CD4-positive, alpha-beta T cell treated with Interferon gamma for 1 hour (primary cell): ENCODE results near the gene BCAS1.

Source experiments
- DNase-seq: peaks from one replicate; pipeline ENCODE4 v3.0.0-alpha.2; 2020

BCAS1 gene

DNA sequence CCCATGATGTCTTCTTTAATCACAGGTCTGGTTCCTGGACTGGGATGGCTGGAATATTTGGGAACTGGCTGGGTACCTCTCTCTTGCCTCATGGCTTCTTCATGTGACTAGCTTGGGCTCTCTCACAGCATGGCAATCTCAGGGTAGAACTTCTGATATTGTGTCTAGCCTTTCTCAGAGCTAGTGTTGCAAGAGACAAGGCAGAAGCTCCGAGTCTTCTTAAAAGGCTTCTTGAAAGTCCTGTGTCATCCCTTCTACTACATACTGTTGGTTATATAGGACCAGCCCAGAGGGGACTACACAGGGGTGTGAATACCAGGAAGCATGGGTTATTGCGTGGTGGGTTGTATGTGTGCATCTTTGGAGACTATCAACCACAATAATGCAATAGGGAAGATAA lies 23.3 kb downstream of the BCAS1 start:
- no peak for DNase-seq

DNA sequence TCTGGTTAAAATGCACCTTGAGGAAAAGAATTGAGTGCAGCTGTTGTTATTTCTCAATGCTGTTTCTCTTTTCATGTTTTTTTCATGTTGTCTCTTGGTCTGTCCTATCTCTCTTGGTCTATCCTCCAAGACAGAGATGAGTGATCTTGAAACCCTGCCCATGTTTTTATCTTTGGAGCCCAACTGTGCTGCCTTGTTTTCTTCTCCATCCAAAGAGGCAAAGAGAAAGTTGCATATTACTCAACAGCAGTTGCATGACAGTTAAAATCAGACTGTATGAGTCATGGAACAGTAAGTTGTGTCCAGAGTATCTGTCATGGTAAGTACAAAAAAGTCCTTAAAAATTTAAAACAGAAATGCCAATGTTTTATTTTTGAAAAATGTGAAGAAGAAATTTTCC lies 26.2 kb downstream of the BCAS1 start:
- DNase-seq: no peak

DNA sequence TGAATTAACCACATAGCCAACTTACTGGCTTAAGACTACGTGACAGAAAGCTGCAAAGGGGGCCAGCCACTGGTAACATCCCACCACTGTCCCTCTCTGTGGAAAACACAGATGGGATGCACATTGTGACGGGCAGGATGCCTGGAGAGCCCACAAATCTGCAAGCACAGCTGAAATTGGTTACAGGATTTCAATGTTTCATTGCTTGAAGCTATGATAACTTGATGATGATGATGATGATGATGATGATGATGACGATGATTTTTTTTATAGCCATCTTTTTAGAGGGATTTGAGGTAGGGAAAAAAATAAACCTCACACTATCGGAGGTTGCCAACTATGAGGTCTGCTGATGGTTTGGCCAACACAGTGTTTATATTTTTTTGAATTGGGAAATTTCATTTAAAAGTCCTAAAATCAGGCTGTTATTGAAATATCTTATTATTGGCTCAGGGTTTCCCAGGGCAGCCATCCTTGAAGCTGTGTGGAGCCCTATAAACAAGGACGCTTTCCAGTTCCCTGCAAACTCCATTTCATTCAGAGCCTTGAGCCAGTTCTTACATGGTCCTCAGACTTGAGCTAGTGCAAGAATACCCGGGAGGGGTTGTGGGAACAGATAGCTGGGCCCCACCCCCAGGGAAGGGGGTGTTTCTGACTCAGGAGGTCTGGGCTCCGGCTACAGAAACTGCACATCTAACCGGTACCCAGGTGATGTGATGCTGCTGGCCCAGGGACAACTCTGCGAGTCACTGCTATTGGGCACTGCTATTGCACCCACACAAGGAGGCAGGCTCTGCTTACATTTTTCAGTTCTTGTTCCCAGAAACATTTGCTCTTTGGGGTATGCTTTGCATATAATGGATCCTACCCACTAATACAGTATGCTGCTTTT lies 27.1 kb downstream of the BCAS1 start:
- DNase-seq: no peak

DNA sequence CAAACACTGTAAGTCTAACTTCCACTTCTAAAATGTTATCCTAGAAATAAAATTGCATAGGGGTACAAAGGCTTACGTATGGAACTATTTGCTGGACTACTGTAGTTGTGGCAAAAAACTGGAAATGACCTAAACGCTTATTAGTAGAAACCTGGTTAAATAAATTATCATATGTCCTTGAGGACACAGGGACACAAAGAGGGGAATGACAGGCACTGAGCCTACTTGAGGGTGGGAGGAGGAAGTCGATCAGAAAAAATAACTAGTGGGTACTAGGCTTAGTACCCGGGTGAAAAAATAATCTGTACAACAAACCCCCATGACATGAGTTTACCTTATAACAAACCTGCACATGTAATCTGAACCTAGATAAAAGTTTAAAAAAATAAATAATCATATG lies 28.4 kb downstream of the BCAS1 start:
- no peak for DNase-seq

DNA sequence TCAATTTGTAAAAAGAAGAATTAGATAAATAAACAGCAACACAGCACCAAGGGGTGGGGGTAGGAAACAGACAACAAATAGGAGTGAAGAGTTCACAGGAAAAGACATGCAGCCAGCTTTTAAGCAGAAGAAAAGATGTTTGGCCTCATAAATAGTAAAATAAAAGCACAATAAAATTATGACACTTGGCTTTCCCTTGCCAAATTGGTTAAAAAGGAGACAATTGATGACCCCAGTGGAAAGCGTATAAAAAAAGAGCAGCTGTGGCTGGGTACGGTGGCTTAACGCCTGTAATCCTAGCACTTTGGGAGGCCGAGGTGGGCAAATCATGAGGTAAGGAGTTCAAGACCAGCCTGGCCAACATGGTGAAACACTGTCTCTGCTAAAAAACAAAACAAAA lies 29.1 kb downstream of the BCAS1 start:
- no peak for DNase-seq

DNA sequence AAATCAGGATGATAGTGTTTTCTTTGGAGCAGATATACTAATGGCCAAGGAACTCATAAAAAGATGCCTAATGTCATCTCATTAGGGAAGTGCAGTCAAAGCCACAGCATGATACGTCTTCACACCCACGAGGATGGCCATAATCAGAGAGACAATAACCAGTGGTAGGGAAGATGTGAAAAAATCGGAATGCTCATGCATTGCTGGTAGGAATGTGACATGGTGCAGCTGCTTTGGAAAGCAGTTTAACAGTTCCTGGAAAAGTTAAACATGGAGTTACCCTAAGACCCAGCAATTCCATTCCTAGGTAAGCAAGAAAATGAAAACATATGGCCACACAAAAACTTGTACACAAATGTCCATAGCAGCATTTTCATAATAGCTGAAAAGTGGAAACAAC lies 29.9 kb downstream of the BCAS1 start:
- no peak for DNase-seq

DNA sequence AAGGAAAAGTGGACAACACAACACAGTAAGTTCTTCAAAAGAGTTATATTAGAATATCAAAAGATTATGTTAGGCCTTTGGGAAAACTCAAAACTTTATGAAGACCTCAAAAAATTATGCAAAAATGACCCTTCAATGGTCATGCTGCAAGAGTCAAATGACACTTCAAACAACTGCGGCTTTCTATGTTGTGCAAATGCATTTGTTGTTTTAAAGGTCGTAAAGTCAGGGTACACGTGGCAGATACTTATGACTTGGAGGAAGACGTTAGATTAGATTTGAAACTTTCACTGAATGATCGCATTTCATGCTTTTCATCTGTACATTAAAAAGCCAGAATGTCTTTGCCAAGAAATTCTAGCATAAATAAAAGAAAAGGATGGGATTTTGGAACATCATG lies 31.4 kb downstream of the BCAS1 start:
- no peak for DNase-seq

DNA sequence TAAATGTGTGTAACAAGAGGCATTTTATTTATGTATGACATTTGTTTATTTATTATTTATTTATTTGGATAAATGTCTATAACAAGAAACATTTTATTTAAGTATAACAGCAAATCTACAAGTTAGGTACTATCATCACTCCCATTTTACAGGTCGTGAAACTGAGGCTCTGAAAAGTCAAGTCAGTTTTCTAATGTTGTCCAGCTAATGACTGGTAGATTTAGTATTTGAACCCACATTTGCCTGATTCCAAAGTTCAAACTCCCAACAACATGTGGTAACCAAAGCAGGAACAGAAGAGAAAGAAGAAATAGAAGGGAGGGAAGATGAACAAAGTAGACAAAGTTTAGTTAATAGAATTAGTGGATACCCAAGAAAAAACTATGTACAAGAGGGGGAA lies 32.9 kb downstream of the BCAS1 start:
- DNase-seq: no peak

DNA sequence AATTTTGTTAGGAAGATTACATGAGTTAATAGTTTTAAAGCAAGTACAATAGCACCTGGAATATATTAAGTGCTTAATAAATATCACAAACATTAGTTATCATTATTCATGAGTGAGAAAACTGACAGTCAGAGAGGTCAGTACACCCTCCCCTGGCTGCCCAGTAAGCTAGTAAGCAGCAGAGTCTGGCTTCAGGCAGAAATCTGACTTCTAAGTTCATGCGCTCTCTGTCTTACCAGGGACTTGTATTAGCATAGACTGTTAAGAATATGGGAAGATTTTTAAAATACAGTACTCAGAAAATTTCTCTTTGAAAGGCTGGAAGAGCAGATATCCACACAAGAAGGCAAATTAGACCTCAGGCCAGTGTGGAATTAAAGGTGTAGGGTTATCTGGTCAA lies 40.8 kb downstream of the BCAS1 start:
- no peak for DNase-seq

DNA sequence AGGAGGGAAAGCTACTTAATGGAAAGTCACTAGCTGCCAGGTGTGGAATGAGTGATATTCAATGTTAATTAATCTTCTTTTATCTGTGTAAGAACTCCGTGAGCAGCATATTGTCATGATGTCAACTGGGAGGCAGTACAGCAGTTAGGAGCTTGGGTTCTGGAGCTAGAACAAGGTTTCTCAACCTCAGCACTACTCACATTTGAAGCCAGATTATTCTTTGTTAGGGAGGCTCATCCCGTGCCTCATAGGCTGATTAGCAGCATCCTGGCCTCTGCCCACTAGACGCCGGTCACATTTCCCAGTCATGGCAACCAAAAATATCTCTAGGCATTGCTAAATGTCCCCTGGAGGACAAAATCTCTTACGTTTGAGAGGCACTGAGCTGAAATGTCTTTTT lies 41.2 kb downstream of the BCAS1 start:
- no peak for DNase-seq

DNA sequence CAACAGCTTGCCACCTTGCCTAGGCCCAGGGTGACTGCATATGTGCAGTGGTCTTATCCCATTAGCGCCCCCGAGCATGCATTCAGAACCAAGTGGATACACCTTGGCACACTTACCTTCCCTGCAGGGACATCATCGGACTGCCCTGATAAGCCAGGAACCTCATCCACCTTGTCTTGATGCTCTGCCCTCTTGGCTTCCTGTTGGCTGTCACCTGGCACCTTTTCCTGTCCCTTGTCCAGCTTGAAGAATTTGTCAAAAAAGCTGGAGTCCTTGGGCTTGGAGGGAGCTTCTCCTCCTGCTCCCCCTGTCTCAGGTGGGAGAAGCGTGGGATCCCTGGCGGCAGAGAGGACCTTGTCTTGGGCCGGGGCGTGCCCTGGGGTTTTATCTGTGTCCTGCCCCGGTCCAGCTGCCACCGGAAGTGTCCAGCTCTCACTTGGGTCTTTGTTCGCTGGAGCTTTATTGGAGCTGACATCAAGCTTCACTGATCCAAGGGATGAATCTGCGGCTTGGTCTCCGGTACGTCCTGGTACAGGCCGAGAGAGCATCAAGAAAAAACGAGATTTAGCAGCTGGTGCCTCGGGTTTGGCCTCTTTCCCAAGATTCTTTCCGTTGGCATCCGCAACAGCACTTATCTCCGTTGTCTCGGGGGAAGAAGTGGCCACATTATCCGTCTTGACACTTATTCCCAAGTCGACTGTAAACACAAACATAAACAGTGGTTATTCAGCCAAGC lies 42.0 kb downstream of the BCAS1 start:
- no peak for DNase-seq

DNA sequence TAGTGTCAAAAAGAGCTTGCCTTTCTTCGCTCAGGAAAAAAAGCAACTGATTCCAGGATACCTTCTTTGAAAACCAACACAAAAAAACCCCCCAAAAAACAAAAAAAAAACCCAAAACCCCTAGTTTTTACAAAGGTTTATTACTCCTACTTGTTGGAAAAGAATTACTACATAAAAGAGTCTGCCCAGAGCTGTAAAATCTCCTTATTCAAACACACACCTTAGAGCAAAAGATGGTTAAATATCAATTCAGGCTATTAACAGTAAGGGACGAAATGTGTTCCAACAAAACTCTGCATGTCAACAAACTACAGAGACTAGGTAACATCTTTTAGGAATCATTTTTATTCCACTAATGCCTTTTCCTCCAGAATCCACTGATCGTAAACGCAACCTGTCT lies 42.7 kb downstream of the BCAS1 start:
- DNase-seq: no peak

DNA sequence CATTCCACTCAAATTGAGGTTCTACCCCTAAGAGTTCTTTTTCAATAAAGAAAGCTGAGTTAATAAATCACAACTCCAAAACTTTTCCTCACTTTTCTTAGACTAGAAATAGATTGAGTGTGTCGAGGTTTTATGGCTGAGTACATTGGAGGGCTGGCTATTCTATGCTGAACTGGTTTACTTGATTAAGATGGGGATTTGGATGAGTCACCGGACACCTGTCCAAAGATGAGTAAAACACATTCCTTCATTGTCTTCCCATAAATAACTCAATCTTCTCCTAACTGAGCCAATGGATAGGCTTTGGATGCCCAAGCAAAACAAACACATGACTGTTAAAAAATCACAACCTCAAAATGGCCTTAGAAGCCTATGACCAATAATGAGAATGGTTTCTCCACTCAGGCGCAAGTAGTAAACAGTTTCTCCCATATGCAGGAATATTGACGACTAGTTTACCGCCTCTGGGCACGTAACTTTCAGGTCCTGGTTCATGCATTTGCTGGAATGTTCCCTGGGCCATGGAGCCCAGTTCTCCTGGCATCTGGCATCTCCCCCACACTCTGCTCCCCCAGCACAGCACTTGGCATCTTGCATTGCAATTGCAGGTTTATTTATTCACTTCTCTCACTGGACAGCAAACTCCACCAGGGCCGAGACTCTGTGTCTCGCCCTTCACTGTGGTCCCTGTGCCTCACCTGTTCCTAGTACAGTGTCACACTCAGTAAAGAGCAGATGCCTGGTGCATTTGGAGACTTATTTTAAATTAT lies 43.9 kb downstream of the BCAS1 start:
- no peak for DNase-seq

DNA sequence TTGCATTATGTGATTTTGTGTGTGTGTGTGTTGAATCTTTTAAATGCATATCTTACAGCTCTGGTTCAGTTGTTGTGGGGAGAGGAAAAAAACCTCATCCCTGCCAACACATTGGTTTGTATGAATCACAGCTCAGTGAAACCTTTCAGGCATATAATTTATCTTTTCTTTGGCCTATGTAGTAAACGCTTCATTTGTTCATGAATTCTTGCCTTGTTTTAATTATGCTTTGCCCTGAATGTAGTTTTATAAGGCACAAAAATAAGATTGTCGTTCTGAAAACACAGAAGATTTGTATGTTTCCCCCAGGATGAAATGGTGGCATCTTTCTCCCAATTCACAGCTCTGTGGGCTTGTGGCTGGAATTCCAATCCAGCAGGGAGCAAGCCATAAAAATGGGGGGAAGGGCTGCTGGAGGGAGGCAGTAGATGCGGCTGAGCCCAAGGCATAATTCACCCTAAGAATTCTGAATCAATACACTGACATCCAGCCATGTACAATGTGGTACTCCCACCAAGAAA lies 45.1 kb downstream of the BCAS1 start:
- no peak for DNase-seq

DNA sequence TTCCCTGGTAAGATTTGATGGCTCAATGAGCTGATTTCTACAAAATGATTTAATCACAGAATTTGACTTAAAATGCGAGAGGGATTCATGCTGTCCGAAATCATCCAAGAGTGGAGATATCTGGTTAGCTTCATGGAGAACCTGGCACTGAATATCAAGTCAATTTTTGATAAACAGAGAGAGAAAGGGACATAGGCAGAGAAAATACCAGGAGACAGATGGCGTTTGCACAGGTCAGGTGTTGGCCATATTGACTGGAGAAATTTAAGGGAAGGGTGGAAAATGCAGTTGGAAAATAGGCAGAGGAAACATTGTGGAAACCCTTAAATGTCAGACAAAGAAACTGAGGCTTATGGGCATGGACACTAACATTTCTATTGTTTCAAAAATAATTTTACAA lies 47.0 kb downstream of the BCAS1 start:
- no peak for DNase-seq

DNA sequence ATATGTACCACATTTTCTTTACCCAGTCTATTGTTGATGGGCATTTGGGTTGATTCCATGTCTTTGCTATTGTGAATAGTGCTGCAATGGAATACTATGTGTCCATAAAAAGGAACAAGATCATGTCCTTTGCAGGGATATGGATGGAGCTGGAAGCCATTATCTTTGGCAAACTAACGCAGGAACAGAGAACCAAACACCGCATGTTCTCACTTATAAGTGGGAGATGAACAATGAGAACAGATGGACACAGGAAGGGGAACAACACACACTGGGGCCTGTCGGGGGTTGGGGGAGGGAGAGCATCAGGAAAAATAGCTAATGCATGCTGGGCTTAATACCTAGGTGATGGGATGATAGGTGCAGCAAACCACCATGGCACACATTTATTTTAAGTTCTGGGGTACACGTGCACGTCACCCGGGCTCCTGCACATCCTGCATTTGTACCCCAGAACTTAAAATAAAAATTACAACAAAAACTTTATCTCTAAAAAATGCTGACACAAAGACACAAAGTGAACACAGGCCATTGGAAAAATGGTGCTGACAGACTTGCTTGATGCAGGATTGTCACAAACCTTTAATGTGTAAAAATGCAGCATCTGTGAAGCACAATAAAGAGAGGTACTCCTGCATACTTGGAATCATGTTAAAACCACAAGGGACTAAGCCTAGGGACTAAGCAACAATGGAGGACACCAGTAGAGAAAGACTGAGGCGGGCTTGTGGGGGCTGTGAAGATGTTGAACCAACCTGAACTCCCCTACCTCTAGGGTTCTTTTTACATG lies 48.8 kb downstream of the BCAS1 start:
- DNase-seq: no peak

DNA sequence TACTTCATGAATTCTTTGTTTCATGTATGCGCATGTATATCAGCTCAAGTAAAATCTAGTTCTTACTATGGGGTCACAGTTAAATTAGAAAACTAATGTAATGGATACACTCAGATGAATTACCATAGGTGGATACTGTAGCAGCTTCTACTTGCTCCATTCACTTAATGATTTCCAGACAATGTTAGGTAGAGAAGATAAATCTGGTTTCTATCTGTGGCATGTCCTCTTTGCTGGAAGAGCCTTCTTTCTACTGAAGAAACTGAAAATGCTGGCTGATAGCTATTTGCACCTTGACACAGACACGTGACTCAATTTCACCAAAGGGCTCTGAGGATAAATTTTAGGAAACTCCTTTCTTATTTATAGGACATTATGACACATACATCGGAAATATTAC lies 49.5 kb downstream of the BCAS1 start:
- DNase-seq: no peak

DNA sequence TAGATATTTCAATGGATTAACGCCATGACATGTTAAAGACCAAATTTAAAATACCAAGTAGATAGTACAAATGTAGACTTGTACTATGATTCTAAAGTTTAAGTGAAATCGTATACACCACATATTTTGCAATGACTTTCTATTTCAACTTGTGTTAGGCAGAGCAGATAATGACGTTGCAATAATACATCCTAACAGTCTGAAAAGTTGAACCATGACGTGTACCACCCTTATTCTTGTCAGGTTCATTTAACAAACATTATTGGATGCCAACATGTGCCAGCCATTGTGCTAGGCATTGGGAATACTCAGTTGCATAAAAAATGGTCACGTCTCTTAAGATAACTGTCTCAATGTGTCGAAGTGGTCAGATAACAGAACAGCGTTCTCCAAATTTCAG lies 50.0 kb downstream of the BCAS1 start:
- no peak for DNase-seq

DNA sequence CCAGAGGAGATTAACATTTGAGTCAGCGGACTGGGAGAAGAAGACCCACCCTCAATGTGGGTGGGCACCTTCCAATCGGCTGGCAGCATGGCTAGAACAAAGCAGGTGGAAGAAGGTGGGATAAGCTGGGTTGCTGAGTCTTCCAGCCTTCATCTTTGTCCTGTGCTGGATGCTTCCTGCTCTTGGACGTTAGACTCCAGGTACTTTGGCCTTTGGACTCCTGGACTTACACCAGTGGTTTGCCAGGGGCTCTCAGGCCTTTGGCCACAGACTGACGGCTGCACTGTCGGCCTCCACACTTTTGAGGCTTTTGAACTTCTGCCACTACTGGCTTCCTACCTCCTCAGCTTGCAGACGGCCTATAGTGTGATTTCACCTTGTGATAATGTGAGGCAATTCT lies 50.8 kb downstream of the BCAS1 start:
- DNase-seq: no peak

DNA sequence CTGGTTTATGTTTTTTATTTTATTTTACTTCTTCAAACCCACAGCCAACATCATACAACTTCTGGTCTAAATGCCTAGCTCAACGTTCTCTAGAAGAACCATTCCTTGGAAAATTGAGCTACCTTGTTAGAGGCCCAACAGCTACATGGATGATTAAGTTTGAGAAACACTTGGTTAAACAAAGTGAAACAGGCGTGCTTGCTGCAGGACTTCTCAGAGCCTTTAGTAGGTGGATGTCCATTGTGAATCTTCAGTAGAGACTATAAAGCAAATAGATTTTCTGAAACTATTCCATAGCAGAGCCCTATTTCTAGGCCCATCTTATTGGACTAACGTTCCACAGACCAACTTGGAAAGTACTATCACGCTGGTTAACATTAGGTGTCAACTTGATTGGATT lies 51.3 kb downstream of the BCAS1 start:
- no peak for DNase-seq

DNA sequence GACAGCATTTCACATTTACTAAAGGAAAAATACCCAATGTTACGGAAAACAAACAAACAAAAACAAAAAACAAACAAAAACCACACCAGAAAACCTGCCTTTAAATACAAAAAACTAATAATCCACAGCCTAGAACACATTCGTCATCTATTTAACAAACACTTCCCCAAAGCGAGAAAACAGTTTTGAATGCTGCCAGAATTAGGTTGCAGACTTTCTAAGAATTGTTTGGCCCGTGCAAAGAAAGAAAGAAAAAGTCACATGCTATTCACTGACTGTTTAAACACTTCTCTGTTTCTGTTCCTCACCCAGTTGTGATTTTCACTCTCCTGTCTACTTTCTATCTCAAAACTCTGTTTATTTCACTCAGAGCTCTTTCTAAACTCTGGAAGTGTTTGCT lies 52.5 kb downstream of the BCAS1 start:
- DNase-seq: no peak

DNA sequence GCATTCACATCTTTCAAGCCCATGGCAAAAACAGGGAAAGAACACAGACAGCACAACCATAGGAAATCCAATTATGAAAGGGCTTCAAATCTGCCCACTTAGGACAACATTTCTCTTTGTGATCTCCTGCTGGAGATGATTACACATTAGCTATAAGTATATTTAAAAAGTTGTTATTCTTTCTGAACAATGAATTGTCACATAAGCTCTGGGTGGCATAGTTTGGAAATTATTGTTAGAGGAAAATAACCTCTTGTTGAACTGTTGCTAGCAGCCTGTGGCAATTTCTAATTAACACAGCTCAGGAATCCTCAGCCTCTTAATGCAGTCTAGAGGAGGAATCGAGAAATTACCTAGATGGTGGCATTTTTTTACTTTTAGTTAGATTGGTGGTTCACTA lies 54.9 kb downstream of the BCAS1 start:
- DNase-seq: no peak
